ENCODE data around the gene ADAMTS20.
"Not testable (repeated sequence)": the region's sequence is repeated elsewhere in the genome, so short reads cannot be mapped to it uniquely, and the experiment has no call there.

The ADAMTS20 gene

GRCh38 chr12:43361031-43361710 is 190.8 kb downstream of the ADAMTS20 start:
- no peak for DNase-seq

- not testable (repeated sequence) for DNase-seq
Measured at GRCh38 chr12:43360001-43360400, 192.0 kb downstream of the ADAMTS20 start.

GRCh38 chr12:43357141-43357540 is 194.9 kb downstream of the ADAMTS20 start:
- no peak for DNase-seq

GRCh38 chr12:43352001-43352400 is 200.0 kb downstream of the ADAMTS20 start:
- DNase-seq: no peak

GRCh38 chr12:43349863-43350262 is 202.1 kb downstream of the ADAMTS20 start:
- DNase-seq: no peak

GRCh38 chr12:43348221-43348620 is 203.8 kb downstream of the ADAMTS20 start:
- DNase-seq: no peak

GRCh38 chr12:43347026-43347425 is 205.0 kb downstream of the ADAMTS20 start:
- no peak for DNase-seq

GRCh38 chr12:43345023-43345422 is 207.0 kb downstream of the ADAMTS20 start:
- no peak for DNase-seq

GRCh38 chr12:43341785-43342313 is 210.2 kb downstream of the ADAMTS20 start:
- DNase-seq: not testable (repeated sequence)

GRCh38 chr12:43338848-43339526 is 213.0 kb downstream of the ADAMTS20 start:
- DNase-seq: no peak

- no peak for DNase-seq
Measured at GRCh38 chr12:43337571-43338444, 214.2 kb downstream of the ADAMTS20 start.

GRCh38 chr12:43336962-43337555 is 214.9 kb downstream of the ADAMTS20 start:
- DNase-seq: no peak

- DNase-seq: no peak
Measured at GRCh38 chr12:43333644-43334043, 218.4 kb downstream of the ADAMTS20 start.

GRCh38 chr12:43332977-43333640 is 218.9 kb downstream of the ADAMTS20 start:
- DNase-seq: no peak

GRCh38 chr12:43331935-43332334 is 220.1 kb downstream of the ADAMTS20 start:
- DNase-seq: no peak

- no peak for DNase-seq
Measured at GRCh38 chr12:43329375-43329774, 222.6 kb downstream of the ADAMTS20 start.

GRCh38 chr12:43325786-43326185 is 226.2 kb downstream of the ADAMTS20 start:
- DNase-seq: no peak

GRCh38 chr12:43320281-43320680 is 231.7 kb downstream of the ADAMTS20 start:
- no peak for DNase-seq

- DNase-seq: no peak
Measured at GRCh38 chr12:43318021-43318420, 234.0 kb downstream of the ADAMTS20 start.

GRCh38 chr12:43317156-43317555 is 234.8 kb downstream of the ADAMTS20 start:
- no peak for DNase-seq

GRCh38 chr12:43316520-43316919 is 235.5 kb downstream of the ADAMTS20 start:
- no peak for DNase-seq

- no peak for DNase-seq
Measured at GRCh38 chr12:43315961-43316360, 236.0 kb downstream of the ADAMTS20 start.
